Measurements from ENCODE around the gene FIGNL2.

DNA sequence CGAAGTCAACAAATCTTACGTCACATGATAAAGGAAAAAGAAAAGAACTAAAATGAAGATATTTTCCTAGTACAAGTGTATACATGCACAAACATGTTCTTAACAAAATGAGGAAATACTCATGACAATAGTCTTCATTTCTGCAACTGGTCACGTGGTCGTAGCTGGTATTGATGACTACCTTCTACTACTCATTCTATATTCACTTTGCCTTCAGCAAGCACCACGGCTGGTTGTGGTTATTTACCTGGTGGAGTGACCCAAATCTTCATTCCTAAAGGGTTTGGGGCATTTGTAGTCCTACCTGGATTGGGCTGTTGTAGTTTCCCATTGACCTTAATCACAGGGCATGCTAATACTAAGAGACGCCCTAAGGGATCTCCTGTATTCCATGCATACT lies 51.2 kb downstream of the FIGNL2 start:
- TF ChIP-seq, protein P1, sequence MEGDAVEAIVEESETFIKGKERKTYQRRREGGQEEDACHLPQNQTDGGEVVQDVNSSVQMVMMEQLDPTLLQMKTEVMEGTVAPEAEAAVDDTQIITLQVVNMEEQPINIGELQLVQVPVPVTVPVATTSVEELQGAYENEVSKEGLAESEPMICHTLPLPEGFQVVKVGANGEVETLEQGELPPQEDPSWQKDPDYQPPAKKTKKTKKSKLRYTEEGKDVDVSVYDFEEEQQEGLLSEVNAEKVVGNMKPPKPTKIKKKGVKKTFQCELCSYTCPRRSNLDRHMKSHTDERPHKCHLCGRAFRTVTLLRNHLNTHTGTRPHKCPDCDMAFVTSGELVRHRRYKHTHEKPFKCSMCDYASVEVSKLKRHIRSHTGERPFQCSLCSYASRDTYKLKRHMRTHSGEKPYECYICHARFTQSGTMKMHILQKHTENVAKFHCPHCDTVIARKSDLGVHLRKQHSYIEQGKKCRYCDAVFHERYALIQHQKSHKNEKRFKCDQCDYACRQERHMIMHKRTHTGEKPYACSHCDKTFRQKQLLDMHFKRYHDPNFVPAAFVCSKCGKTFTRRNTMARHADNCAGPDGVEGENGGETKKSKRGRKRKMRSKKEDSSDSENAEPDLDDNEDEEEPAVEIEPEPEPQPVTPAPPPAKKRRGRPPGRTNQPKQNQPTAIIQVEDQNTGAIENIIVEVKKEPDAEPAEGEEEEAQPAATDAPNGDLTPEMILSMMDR (IDR thresholded peaks at IDR 0.05), result no peak
- TF ChIP-seq POLR2A (IDR thresholded peaks at IDR 0.05), result no peak

Data from right lobe of liver (tissue), 4 donors.